Stimulated activated CD8-positive, alpha-beta memory T cell treated with anti-CD3 and anti-CD28 coated beads, Interleukin-15, amount 100 ng/mL, for 48 hours (primary cell): ENCODE data around the gene KIAA0232.
"Not testable (repeated sequence)": the region's sequence is repeated elsewhere in the genome, so short reads cannot be mapped to it uniquely, and the experiment has no call there.

ENCODE experiments used
- DNase-seq, 2 donors: peaks; one replicate each; pipeline ENCODE4 v3.0.0-alpha.2; 2020; ENCODE audit warnings: low read depth in 2 of 2

Gene KIAA0232

DNA sequence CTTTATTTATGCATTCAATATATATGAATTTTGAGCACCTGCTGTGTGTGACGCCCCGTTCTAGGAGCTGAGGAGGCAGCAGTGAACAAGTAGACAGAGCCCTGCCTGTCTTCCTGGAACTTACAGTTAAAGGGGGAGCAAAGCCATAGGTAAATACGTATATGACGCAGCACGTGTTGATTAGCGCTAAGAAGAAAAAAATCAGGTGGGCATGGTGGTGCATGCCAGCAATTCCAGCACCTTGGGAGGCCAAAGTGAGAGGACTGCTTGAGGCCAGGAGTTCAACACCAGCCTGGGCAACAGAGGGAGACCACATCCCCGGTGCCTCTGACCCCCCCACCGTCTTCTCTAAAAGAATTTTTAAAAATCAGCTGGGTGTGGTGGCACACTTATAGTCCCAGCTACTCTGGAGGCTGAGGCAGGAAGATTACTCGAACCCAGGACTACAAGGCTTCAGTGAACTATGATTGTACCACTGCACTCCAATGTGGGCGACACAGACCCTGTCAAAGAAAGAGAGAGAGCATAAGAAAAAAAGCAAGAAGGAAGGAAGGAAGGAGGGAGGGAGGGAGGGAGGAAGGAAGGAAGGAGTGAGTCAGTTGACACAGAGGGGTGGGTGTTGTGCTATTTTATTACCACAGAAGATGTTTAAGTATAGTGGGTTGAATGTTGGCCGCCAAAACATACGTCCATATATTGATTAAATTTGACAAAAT lies 5.4 kb upstream of the KIAA0232 start:
- DNase-seq = no peak

GRCh38 chr4:6777636-6778281 lies 4.8 kb upstream of the KIAA0232 start:
- no peak for DNase-seq

DNA sequence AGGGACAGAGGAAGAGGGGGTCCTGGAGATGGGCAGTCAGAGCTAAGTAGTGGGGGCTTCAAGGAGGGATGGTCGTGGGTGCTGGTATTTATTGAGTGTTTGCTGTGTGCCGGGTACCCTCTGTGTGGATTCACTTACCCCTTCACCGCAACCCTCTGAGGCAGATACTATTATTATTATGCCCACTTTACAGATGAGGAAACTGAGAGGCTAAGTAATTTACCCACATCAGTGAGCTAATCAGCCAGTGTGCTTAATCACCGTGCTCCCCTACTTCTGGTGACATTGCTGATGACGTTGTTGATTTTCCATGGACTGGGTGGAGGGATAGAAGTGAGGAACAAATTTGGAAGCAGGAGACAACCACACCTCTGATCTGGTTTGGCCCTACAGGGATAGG lies 4.1 kb upstream of the KIAA0232 start:
- DNase-seq = no peak

DNA sequence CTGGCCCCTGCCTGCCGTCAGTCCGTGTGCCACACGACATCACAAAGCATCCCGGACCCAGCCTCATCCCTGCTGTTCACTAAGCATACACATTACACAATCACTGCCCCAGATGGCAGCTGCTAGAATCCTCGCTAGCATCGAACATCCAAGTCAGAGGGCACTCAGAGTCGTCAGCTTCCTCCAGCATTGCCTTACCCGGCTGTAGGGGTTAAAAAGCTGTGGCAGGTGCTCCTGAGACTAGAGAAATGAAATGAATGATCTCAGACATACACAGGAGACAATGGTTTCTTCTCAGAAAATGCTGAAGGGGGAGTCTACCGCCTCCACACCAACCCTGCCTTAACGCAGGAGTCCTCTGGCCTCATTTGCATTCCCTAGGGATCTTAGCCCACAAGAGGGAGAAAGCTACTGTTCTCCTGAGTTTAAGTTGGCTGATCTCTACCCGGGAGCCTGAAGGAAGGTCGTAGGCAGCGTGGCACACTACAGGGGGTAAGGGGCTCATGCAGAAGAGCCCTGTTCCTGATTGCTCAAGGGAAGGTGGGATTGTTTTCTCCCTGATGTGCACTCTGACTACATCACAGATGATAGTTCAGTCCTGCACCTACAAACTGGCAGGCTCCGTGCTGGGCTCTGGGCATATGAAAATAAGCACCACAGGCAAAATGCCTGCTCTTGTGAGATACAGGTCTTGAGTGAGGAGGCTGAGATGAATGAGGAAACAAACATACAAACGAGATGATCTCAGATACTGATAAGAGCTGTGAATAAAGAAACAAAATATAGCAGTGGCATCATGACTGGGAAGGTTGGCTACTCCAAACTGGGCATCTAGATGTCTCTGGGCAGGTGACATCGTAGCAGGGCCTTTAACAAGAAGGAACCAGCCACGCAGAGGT lies 2.6 kb upstream of the KIAA0232 start:
- DNase-seq = no peak

GRCh38 chr4:6781113-6781512 lies 1.4 kb upstream of the KIAA0232 start:
- DNase-seq = no peak

- no peak for DNase-seq
Measured at GRCh38 chr4:6781561-6781960, 966 bp upstream of the KIAA0232 start.

- DNase-seq = no peak
Measured at GRCh38 chr4:6782846-6783110, 251 bp downstream of the KIAA0232 start.

DNA sequence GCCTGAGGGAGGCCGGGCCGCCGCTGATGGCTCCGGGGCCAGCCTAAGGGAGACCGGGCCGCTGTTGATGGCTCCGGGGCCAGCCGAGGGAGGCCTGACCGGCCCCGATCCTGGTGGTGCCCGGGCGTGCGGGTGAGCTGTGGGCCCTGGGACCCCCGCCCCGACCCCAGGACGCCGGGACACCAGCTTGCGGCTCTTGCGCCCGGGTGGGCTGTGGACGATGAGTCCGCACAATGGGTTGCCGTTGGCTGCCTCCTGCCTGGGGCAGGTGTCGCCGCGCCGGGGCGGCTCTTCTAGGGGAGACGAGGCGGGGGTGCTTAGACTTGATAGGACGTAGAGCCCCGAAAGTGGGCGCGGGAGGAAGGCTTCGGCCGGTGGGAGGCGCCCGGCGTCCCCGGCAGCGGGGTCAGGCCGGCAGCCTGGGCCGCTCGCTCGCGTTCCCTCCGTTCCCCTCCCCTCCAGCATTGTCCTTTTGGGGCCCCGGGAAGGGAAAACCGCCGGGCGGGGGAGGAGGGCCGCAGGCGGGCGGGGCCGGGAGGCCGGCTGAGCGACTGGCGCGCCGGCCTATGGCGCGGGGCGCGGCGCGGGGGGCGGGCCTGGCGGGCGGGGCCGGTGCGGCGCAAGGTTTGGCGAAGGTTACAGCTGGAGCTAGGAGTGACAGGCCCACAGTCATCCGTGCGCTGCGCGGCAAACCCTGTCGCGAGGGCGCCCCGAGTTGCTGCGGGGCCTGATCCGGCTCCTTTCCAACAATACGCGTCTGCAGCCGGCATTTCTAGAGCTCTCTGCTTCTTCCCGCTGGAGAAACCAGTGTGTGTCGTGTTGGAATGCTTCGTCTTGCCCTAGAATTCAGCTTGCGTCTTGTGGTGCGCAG lies 819 bp downstream of the KIAA0232 start:
- peak; percentile 86 to 88 for DNase-seq

DNA sequence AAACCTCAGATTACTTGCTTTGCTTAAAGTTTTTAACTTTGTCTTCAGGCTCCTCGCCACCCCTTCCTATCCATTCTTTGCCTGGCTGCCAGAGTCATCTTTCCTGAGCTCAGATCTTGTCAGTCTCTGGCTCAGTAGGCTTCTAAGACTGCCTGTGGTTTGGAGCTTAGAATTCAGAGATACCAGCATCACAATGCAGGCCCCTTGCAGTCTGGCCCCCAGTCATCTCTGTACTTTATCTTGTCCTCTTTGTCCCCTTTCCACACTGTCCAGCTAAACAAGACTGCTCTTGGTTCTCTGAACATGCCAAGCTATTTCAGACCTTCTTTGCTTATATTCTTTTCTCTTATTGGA lies 3.0 kb downstream of the KIAA0232 start:
- no peak for DNase-seq

- no peak for DNase-seq
Measured at GRCh38 chr4:6788123-6788522, 5.6 kb downstream of the KIAA0232 start.

DNA sequence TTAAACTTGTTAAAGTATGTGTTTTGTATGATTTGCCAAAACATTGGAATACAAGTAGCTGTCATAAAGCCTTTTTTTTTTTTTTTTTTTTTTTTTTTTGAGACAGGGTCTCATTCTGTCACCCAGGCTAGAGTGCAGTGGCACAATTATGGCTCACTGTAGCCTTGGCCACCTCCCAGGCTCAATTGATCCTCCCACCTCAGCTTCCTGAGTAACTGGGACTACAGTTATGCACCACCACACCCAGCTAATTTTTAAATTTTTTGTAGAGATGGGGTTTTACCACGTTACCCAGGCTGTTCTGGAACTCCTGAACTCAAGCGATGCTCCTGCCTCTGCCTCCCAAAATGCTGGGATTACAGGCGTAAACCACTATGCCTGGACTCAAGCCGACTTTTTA lies 8.7 kb downstream of the KIAA0232 start:
- DNase-seq = not testable (repeated sequence)

- not testable (repeated sequence) for DNase-seq
Measured at GRCh38 chr4:6791796-6792195, 9.3 kb downstream of the KIAA0232 start.

DNA sequence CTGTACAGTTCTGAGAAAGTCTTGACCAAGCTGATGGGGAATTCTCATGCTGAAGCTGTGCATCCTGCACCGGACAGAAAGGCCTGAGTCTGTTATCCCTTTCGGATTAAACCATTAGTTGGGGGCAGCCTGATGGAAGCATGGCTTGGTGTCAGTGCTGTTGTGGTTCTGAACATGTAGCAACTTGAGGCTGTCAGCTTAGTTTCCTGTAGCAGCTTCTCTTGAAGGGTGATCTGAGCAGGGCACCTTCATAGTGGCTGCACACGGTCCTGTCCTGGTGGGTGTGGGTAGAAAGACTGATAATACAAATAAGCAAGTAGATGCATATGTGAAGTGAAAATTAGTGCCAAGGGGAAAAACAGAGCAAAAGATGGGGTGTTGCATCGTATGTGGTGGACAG lies 11.7 kb downstream of the KIAA0232 start:
- DNase-seq = no peak

DNA sequence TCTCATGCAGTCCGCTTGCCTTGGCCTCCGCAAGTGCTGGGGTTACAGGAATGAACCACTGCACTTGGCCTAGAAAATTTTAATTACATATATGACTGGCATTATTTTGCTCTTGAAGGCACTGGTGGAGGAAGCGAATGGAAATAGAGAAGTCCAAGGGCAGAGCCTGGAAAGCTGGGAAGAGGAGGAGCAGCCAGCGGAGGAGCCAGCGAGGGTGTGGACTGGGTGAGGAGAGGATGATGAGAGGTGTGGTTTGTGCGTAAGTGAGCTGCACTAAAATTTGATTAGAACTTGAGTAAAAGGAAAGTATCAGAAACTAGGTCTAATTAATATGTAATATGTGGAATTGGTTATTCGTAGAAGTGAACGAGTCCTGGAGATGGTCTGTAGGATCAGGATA lies 13.3 kb downstream of the KIAA0232 start:
- no peak for DNase-seq

- DNase-seq = not testable (repeated sequence)
Measured at GRCh38 chr4:6797368-6797767, 14.8 kb downstream of the KIAA0232 start.

- DNase-seq = no peak
Measured at GRCh38 chr4:6799091-6799490, 16.6 kb downstream of the KIAA0232 start.

DNA sequence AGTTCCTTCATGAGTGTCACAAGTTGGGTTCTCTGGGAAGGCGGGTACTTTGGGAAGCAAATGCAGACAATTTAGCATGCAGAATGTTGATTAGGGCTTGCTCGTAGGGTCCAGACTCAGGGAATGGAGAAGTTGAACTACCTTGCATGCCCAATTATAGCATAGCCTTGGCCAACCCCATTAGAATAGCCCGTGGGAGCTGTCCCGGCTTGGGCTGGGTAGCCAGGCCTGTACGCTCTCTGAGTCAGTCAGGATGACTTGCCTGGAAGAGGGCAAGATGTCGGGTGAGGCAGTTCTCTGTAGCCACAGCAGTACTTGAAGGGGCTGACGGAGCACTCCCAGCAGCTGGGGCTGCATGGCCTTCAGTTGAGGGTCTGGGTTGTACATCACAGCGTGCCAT lies 19.5 kb downstream of the KIAA0232 start:
- no peak for DNase-seq

DNA sequence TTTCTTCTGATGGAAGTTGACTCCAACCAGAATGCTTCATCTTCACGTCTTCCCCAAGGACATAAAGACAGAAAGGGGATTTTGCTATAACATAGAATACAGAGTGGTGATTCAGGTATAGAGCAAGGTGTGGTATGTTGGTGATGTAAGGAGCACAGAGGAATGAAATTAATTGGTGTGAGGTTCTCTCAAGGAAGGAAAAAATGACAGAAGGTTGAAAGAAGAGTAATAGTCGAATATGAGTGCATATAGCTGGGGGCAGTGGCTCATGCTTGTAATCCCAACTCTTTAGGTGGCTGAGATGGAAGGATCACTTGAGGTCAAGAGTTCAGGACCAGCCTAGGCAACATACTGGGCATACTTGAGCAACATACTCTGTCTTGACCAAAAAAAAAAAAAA lies 20.1 kb downstream of the KIAA0232 start:
- no peak for DNase-seq

- DNase-seq = no peak
Measured at GRCh38 chr4:6803246-6803645, 20.7 kb downstream of the KIAA0232 start.

GRCh38 chr4:6804082-6804752 lies 21.7 kb downstream of the KIAA0232 start:
- DNase-seq = no peak

- no peak for DNase-seq
Measured at GRCh38 chr4:6806924-6807626, 24.5 kb downstream of the KIAA0232 start.
